GM23248 (cell line): ENCODE data around the gene MRTFA.

ENCODE experiments used
- EZH2 ChIP-seq: fragments of 200-600 bp; sonication (generic); IDR thresholded peaks from 2 replicates; pipeline ENCODE4 v1.6.1; 2018; ENCODE audit warnings: antibody characterized with exemption, mild to moderate bottlenecking; ENCODE audit not compliant: insufficient read depth, poor library complexity, severe bottlenecking
- EZH2phosphoT487 ChIP-seq: fragments of 200-600 bp; sonication (generic); IDR thresholded peaks from 2 replicates; pipeline ENCODE4 v1.6.1; 2018; ENCODE audit warnings: antibody characterized with exemption, moderate library complexity, mild to moderate bottlenecking, low read depth; ENCODE audit not compliant: insufficient read depth

GRCh38 chr22:40466976-40467375 lies 169.5 kb downstream of the MRTFA start:
- no peak for TF ChIP-seq EZH2
- no peak for TF ChIP-seq EZH2phosphoT487
